SK-N-MC (cell line): ENCODE measurements around the gene TBC1D22A.

Experiments
- DNase-seq: peaks from one replicate; pipeline ENCODE4 v3.0.0-alpha.2; 2011; ENCODE audit warnings: low read depth, low spot score
- H3K27ac ChIP-seq: fragments of 200-600 bp; sonication (generic); 2 replicates; pipeline ENCODE4 v1.5.1; 2016; ENCODE audit warnings: mixed run types
- H3K36me3 ChIP-seq: fragments of 200-600 bp; sonication (generic); 2 replicates; pipeline ENCODE4 v1.6.1; 2017; ENCODE audit warnings: antibody characterized with exemption, low read length, mixed read lengths; ENCODE audit not compliant: insufficient read depth
- H3K4me3 ChIP-seq: fragments of 200-600 bp; sonication (generic); 2 replicates; pipeline ENCODE4 v1.5.1; 2016
- H3K9ac ChIP-seq: fragments of 200-600 bp; sonication (generic); 2 replicates; pipeline ENCODE4 v1.8.0; 2017; ENCODE audit warnings: mixed run types, mixed read lengths; ENCODE audit not compliant: insufficient read length
- H3K9me3 ChIP-seq: fragments of 200-600 bp; sonication (generic); 2 replicates; pipeline ENCODE4 v1.6.1; 2017; ENCODE audit warnings: low read depth, mild to moderate bottlenecking, antibody characterized with exemption, low read length, moderate library complexity, mixed read lengths
- EZH2 ChIP-seq: fragments of 200-600 bp; sonication (generic); IDR thresholded peaks from one replicate; pipeline ENCODE4 v1.6.1; 2017; ENCODE audit warnings: antibody characterized with exemption
- FOXP2 ChIP-seq: optimal IDR thresholded peaks from 2 replicates; pipeline ENCODE3; 2011; ENCODE audit warnings: mild to moderate bottlenecking, moderate library complexity; ENCODE audit not compliant: insufficient read depth; ENCODE audit errors: extremely low read length, control extremely low read depth
- POLR2AphosphoS5 ChIP-seq: IDR thresholded peaks from 2 replicates; pipeline ENCODE4 v1.6.1; 2012; ENCODE audit warnings: mild to moderate bottlenecking, low read depth, low read length, borderline replicate concordance

Gene TBC1D22A

DNA sequence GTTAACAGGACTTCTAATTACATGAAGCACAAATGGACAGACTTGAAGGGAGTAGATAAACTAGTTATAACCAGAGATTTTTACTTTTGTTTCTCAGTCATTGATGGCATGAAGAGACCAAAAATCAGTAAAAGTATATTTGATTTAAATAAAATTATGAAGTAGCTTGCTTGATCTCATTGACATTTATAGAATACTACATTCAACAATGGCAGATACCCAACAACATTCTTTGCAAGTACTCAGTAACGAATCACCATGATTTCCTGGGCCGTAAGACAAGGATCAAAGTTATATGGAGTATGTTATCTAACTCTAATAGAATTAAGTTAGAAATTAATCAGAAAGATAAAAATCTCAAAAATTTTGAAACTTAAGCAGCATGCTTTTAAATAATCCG lies 317.6 kb downstream of the TBC1D22A start:
- Histone ChIP-seq H3K36me3 (no peaks in the 10 kb centered on the region), H3K27ac (no peak overlapping the region), H3K9me3 (no peaks in the 10 kb centered on the region; the same call in 1 of the 2 replicates), H3K9ac (no peak overlapping the region), H3K4me3 (no peak overlapping the region)
- no peak for DNase-seq
- TF ChIP-seq FOXP2 (no peak), EZH2 (no peak), POLR2AphosphoS5 (no peak)

DNA sequence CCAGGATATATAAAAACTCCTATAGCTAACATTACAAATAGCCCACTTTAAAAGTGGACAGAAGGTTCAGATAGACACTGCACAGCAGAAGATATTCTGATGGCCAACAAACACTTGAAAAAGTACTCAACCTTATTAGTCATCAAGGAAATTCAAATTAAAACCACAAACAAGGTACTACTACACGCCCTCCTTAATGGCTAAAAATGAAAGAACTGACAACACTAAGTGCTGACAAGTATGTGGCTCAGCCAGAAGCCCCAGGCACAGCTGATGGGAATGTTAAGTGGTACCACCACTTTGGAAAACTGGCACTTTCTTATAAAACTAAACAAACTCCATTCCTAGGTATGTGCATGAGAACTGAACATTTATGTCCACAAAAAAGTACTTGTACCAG lies 320.1 kb downstream of the TBC1D22A start:
- TF ChIP-seq POLR2AphosphoS5 (no peak), EZH2 (no peak), FOXP2 (no peak)
- H3K9me3 ChIP-seq: no peaks in the 10 kb centered on the region; the same call in 1 of the 2 replicates
- H3K9ac ChIP-seq: no peak overlapping the region
- H3K36me3 ChIP-seq: no peaks in the 10 kb centered on the region
- no peak overlapping the region for H3K27ac ChIP-seq
- no peak for DNase-seq
- H3K4me3 ChIP-seq: no peak overlapping the region

DNA sequence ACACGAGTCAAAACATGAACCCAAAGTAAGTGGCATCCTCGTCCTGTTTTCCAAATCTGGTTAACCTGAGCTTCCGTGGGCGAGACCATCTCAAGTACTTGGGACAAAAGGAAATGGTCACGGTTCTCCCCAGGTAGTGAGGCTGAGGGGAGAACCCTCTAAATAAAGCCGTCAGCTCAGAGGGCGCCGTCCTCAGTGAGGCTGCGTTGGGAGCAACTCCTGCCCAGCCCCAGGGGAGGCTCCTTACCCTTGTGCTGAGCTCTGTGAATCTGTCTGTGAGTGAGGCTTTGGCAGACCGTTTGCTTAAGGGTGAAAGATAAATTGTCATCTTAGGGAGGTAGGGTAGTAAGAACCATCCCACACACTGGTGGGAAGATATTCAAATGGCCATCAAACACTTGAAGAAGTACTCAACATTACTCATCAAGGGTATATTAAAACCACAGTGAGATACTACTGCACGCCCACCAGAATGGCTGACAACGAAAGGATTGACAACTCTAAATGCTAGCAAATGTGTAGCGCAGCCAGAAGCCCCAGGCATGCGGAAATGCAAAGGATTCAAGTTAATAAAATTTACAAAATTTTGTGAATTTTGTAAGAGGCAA lies 321.0 kb downstream of the TBC1D22A start:
- Histone ChIP-seq H3K4me3 (no peak overlapping the region), H3K9ac (no peak overlapping the region), H3K27ac (no peak overlapping the region), H3K36me3 (no peaks in the 10 kb centered on the region), H3K9me3 (no peaks in the 10 kb centered on the region; the same call in 1 of the 2 replicates)
- TF ChIP-seq FOXP2 (no peak), EZH2 (no peak), POLR2AphosphoS5 (no peak)
- no peak for DNase-seq

DNA sequence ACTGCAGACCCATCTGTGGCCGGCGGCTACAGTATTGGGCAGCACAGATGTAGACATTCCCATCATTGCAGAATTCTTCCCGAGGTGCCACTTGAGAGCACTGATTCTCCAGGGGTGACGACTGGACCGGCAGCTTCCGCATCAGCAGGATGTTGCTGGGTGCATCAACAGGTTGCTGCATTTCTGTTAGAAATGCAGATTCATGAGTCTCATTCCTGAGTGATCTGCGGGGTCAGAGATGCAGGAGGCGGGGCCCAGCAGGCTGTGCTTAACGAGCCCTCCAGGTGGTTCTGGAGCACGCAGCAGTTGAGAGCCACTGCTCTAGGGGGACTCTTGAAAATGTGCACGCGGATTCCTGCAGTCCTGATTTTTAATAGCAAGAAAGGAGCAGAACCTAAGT lies 321.8 kb downstream of the TBC1D22A start:
- Histone ChIP-seq H3K4me3 (no peak overlapping the region), H3K9ac (no peak overlapping the region), H3K9me3 (no peaks in the 10 kb centered on the region; the same call in 1 of the 2 replicates), H3K36me3 (no peaks in the 10 kb centered on the region), H3K27ac (no peak overlapping the region)
- no peak for DNase-seq
- no peak for TF ChIP-seq FOXP2
- TF ChIP-seq POLR2AphosphoS5: no peak
- TF ChIP-seq EZH2: no peak

DNA sequence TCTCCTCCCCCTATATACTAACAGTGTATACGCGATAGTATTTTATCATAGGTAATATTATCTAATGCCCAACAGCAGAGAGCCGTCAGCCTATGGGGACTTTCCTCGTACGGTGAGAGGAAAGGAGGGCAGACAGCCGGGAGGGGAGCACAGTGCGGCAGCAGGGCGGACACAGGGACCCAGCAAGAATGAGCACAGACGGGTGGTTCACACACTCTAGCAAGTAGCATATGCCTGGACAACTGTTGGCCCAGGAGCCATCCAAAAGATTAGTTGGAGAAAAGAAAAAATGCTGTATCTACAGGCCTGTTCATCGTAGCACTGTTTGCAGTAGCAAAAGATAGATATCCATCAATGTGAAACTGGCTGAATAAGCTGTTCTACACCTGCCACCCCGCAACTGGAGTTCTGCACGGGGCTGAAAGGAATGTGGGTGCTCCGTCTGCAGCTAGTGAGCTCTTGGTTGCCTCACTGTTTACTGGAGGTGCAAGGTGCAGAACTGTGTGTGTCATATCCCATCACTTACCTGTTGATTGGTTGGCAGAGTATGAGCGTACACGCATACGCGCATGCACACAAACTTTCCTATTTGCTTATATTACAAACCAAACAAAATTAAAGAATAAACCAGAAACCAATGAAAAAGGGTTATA lies 324.3 kb downstream of the TBC1D22A start:
- DNase-seq: no peak
- H3K9ac ChIP-seq: no peak overlapping the region
- H3K9me3 ChIP-seq: no peaks in the 10 kb centered on the region
- no peaks in the 10 kb centered on the region for H3K36me3 ChIP-seq
- TF ChIP-seq POLR2AphosphoS5: no peak
- no peak for TF ChIP-seq EZH2
- H3K27ac ChIP-seq: no peak overlapping the region
- no peak overlapping the region for H3K4me3 ChIP-seq

DNA sequence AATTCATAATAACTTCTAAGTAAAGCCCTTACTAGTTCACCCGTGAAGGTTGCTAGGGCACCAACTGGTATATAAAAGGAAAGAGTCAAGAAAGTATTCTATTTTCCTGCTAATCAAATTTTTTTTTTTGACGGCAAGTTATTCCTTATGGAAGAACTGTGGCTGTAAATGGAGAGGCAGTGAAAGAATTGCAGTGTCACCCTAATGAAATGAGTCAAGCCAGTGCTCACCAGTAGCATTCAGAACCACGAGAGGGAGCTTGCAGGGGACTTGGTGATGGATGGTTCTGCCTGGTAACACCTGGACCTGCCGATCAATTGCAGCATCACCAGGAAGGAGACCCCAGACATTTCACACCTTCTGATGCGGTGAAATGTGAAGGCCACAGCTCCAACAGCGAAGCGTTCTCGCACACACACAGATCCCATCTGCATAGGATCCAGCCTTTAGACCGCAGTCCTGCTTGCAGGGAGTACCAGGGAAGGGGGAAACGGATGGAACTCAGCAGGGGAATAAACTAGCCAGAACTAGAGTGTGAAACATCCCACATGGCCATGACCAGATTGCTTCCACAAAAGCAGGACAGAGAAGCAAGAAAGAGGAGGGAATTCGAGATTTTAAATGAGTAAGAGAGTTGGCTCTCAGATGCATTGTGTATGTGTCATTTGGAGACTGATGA lies 326.2 kb downstream of the TBC1D22A start:
- no peak overlapping the region for H3K27ac ChIP-seq
- no peaks in the 10 kb centered on the region for H3K36me3 ChIP-seq
- no peak overlapping the region for H3K9ac ChIP-seq
- no peak overlapping the region for H3K4me3 ChIP-seq
- TF ChIP-seq EZH2 (no peak), FOXP2 (no peak), POLR2AphosphoS5 (no peak)
- H3K9me3 ChIP-seq: no peaks in the 10 kb centered on the region; the same call in 1 of the 2 replicates
- DNase-seq: no peak

DNA sequence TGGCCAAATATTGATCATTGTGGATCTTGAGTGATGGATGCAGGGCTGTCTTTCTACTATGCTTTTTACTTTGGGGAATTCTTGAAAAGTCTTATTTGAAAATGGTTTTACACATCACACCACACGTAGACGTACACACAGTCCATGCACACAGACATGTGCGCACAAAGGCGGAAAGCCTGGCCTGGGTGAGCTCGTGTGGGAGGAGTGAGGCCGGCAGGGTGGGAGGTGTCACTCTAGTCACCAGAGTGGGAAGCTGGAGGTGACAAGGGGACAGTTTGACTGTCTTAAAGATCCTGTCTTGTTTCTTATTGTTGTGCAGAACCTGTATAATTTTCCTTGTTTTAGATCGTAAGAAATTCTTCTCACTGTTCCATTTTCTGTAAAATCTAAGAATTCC lies 326.9 kb downstream of the TBC1D22A start:
- H3K9me3 ChIP-seq: peaks cover 2% of the 10 kb centered on the region; the same call in 1 of the 2 replicates
- H3K4me3 ChIP-seq: no peak overlapping the region
- no peak overlapping the region for H3K9ac ChIP-seq
- no peak overlapping the region for H3K27ac ChIP-seq
- TF ChIP-seq POLR2AphosphoS5 (no peak), EZH2 (no peak), FOXP2 (no peak)
- no peak for DNase-seq
- H3K36me3 ChIP-seq: no peaks in the 10 kb centered on the region

DNA sequence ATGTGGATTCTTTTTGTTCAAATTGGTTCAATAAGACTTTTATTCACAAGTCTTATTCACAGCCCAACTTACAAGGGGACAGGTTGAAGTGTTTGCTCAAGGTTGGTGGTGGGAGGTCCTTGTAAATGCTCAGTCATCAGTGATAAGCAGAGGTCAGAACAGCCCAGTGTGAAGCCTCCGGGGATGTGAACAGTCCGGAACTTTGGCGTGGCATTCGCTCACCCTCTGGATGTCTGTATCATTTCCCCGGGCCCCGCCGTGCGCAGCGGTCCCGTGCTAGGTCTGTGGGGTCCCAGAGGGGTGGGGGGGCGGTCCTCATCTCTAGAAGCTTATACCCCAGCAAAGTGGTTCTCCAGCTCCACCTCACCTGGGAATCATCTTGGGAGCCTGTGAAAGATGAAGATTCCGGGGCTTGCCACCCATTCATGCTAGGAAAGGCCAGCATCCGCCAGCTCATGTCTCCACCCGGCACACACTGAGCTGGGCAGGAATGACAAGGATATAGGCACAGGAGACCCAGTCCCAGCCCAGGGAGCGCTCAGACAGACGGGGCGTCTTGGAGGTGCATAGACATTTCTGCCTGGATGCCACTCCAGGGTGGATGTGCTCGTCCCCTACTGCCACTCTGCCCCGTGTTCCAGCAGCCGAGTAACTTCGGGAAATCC lies 327.5 kb downstream of the TBC1D22A start:
- no peak overlapping the region for H3K27ac ChIP-seq
- H3K4me3 ChIP-seq: peak overlapping the region; percentile 71
- peaks cover 5% of the 10 kb centered on the region; the same call in 1 of the 2 replicates for H3K9me3 ChIP-seq
- no peak for DNase-seq
- H3K36me3 ChIP-seq: no peaks in the 10 kb centered on the region
- TF ChIP-seq EZH2: no peak
- no peak for TF ChIP-seq FOXP2
- no peak for TF ChIP-seq POLR2AphosphoS5
- H3K9ac ChIP-seq: no peak overlapping the region
